Gastroesophageal sphincter (tissue), 4 donors: ENCODE results near the gene PRKN. TPM values are rescaled to one million over a fixed set of nuclear protein-coding genes. Genes with fewer than 3 reads are reported as not detected.

Experiments used
- ATAC-seq: fragments of 150-250 bp; one replicate; pipeline ENCODE4 v1.9.1; 2016; ENCODE audit warnings: mild to moderate bottlenecking, moderate library complexity
- H3K27ac ChIP-seq, 4 donors: fragments of 200-600 bp; sonication (generic) in 3 of 4; 1 replicate in 3 of 4; 2 replicates in 1 of 4; pipeline ENCODE4 v1.5.1; 2016 to 2019
- H3K27me3 ChIP-seq: fragments of 200-600 bp; sonication (generic); one replicate; pipeline ENCODE4 v1.5.1; 2019
- H3K36me3 ChIP-seq, 2 donors: fragments of 200-600 bp; sonication (generic); one replicate each; pipeline ENCODE4 v1.5.1; 2019; ENCODE audit warnings: control low read depth in 1 of 2
- H3K4me1 ChIP-seq, 3 donors: fragments of 200-600 bp; sonication (generic); 1 replicate in 2 of 3; 2 replicates in 1 of 3; pipeline ENCODE4 v1.5.1; 2016 to 2019; ENCODE audit warnings: control low read depth in 2 of 3
- H3K4me3 ChIP-seq, 2 donors: fragments of 200-600 bp; sonication (generic); one replicate each; pipeline ENCODE4 v1.5.1; 2019; ENCODE audit warnings: mild to moderate bottlenecking in 1 of 2, moderate library complexity in 1 of 2
- H3K9me3 ChIP-seq, 3 donors: fragments of 200-600 bp; sonication (generic); one replicate each; pipeline ENCODE4 v1.5.1; 2017 to 2019; ENCODE audit warnings: control low read depth in 2 of 3
- CTCF ChIP-seq, 4 experiments: fragments of 200-600 bp in 2 of 4; fragments of 450-650 bp in 2 of 4; sonication (generic) in 1 of 4; IDR thresholded peaks; one replicate each; pipeline ENCODE4 v1.5.1; 2017 to 2019; ENCODE audit warnings: antibody characterized with exemption in 4 of 4, mild to moderate bottlenecking in 2 of 4, moderate library complexity in 2 of 4
- EP300 ChIP-seq: sonication (generic); formaldehyde crosslinking; IDR thresholded peaks from one replicate; pipeline ENCODE4 v1.6.1; 2017; ENCODE audit warnings: antibody characterized with exemption, mild to moderate bottlenecking
- POLR2A ChIP-seq, 2 donors: fragments of 450-650 bp; IDR thresholded peaks; one replicate each; pipeline ENCODE4 v1.6.1; 2017; ENCODE audit warnings: antibody characterized with exemption in 2 of 2, mild to moderate bottlenecking in 2 of 2, moderate library complexity in 1 of 2
- POLR2AphosphoS5 ChIP-seq: sonication (generic); formaldehyde crosslinking; IDR thresholded peaks from one replicate; pipeline ENCODE4 v1.6.1; 2017; ENCODE audit warnings: antibody characterized with exemption
- WGBS, 2 donors: methylation state at CpG; one replicate each; pipeline ENCODE4 v1.1.5; 2018; ENCODE audit warnings: low coverage in 1 of 2; 5-methylcytosine and 5-hydroxymethylcytosine counted together
- total RNA-seq, 4 donors: library from RNA; depleted of rRNA; stranded (reverse); fragments of >200 nt; gene quantifications; one replicate each; pipeline ENCODE4 v1.1.0, GENCODE V29; 2016

The PRKN gene
- total RNA-seq, 4 donors from 2014 or later = 8.4 to 58.6 (median 25.8) TPM

GRCh38 chr6:161383951-161384350 lies 1343.6 kb downstream of the PRKN start:
- Histone ChIP-seq H3K4me3 (no peak overlapping the region), H3K27ac (no peak overlapping the region), H3K9me3 (peaks cover 0 to 3% (median 0%) of the 10 kb centered on the region in 3 donors), H3K4me1 (no peaks in the 10 kb centered on the region), H3K27me3 (no peaks in the 10 kb centered on the region), H3K36me3 (peaks cover 0 to 5% of the 10 kb centered on the region in 2 donors)
- no peak for TF ChIP-seq EP300
- TF ChIP-seq POLR2A (IDR thresholded peaks at IDR 0.05) = no peak
- TF ChIP-seq CTCF (IDR thresholded peaks at IDR 0.05) = no peak
- TF ChIP-seq POLR2AphosphoS5 = no peak
- ATAC-seq = no peak
- WGBS, 2 donors = 96 to 100% methylated on average over 2 to 4 of the region's 6 CpGs

GRCh38 chr6:161379834-161380582 lies 1347.6 kb downstream of the PRKN start:
- H3K27ac ChIP-seq = no peak overlapping the region
- H3K36me3 ChIP-seq = peaks cover 0 to 5% of the 10 kb centered on the region in 2 donors
- TF ChIP-seq CTCF (IDR thresholded peaks at IDR 0.05) (no peak), EP300 (no peak), POLR2AphosphoS5 (no peak), POLR2A (IDR thresholded peaks at IDR 0.05) (no peak)
- H3K4me3 ChIP-seq = no peak overlapping the region
- no peaks in the 10 kb centered on the region for H3K27me3 ChIP-seq
- WGBS, 2 donors = 63% methylated on average over 4 to 7 of the region's 8 CpGs
- ATAC-seq = no peak
- no peaks in the 10 kb centered on the region for H3K9me3 ChIP-seq
- no peaks in the 10 kb centered on the region for H3K4me1 ChIP-seq

GRCh38 chr6:161378115-161378514 lies 1349.5 kb downstream of the PRKN start:
- ATAC-seq = no peak
- peaks cover 0 to 7% (median 0%) of the 10 kb centered on the region in 3 donors for H3K4me1 ChIP-seq
- peaks cover 0 to 5% of the 10 kb centered on the region in 2 donors for H3K36me3 ChIP-seq
- H3K27me3 ChIP-seq = no peaks in the 10 kb centered on the region
- no peaks in the 10 kb centered on the region for H3K9me3 ChIP-seq
- WGBS, 2 donors = 60% methylated on average over 1 of the region's 12 CpGs; no CpG with 5 or more reads in 1 of the 2 donors
- TF ChIP-seq POLR2A (IDR thresholded peaks at IDR 0.05) (no peak), CTCF (IDR thresholded peaks at IDR 0.05) (no peak), EP300 (no peak), POLR2AphosphoS5 (no peak)
- H3K27ac ChIP-seq = no peak overlapping the region
- no peak overlapping the region for H3K4me3 ChIP-seq

GRCh38 chr6:161377116-161377515 lies 1350.5 kb downstream of the PRKN start:
- Histone ChIP-seq H3K4me3 (no peak overlapping the region), H3K36me3 (peaks cover 0 to 5% of the 10 kb centered on the region in 2 donors), H3K9me3 (no peaks in the 10 kb centered on the region), H3K4me1 (peaks cover 0 to 7% (median 0%) of the 10 kb centered on the region in 3 donors), H3K27ac (no peak overlapping the region), H3K27me3 (no peaks in the 10 kb centered on the region)
- TF ChIP-seq CTCF (IDR thresholded peaks at IDR 0.05) (no peak), POLR2A (IDR thresholded peaks at IDR 0.05) (no peak), POLR2AphosphoS5 (no peak), EP300 (no peak)
- ATAC-seq = no peak
- 100% methylated on average over 1 of the region's 13 CpGs; no CpG with 5 or more reads in 1 of the 2 donors for WGBS, 2 donors

- WGBS, 2 donors = 85 to 90% methylated on average over 2 to 4 of the region's 11 CpGs
- TF ChIP-seq POLR2A (IDR thresholded peaks at IDR 0.05) (no peak), CTCF (IDR thresholded peaks at IDR 0.05) (no peak), POLR2AphosphoS5 (no peak), EP300 (no peak)
Observed at GRCh38 chr6:161376367-161376766, 1351.2 kb downstream of the PRKN start.

More at GRCh38 chr6:161376367-161376766, 1351.2 kb downstream of the PRKN start:
- H3K4me1 ChIP-seq = peaks cover 0 to 7% (median 0%) of the 10 kb centered on the region in 3 donors
- ATAC-seq = no peak
- H3K4me3 ChIP-seq = no peak overlapping the region
- H3K9me3 ChIP-seq = no peaks in the 10 kb centered on the region
- H3K27ac ChIP-seq = no peak overlapping the region
- peaks cover 0 to 5% of the 10 kb centered on the region in 2 donors for H3K36me3 ChIP-seq
- no peaks in the 10 kb centered on the region for H3K27me3 ChIP-seq
